Measurements from ENCODE around the gene NUP153. TPM values are rescaled to one million over a fixed set of nuclear protein-coding genes. Genes with fewer than 3 reads are reported as not detected.
"Not testable (repeated sequence)": the region's sequence is repeated elsewhere in the genome, so short reads cannot be mapped to it uniquely, and the experiment has no call there.

Gene NUP153
- total and polyA plus RNA-seq, 10 of the 15 experiments (the other 5 are each of a cell fraction or from before 2014, with no cell fraction given), result 13.9 to 77.7 (median 56.2) TPM

DNA sequence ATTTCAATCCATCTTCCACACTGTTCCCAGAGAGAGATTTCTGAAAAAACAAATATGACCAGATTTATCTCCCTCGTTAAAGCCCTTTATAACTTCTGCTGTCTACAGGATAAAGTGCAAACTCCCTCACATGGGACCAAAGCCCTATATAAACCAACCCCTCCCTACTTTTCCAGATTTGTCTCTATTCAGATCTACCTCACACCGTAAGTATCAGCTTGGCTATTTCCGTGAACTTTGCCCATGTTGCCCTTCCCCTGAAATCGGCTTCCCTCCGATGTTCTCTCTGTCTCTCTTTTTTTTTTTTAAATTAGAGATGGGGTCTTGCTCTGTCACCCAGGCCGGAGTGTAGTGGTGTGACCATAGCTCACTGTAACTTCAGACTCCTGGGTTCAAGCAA lies 118.7 kb downstream of the NUP153 start (continued):
- TF ChIP-seq KLF5 (IDR thresholded peaks at IDR 0.05; ENCODE audit: partially characterized antibody) (no peak), POLR2AphosphoS2 (IDR thresholded peaks at IDR 0.05; ENCODE audit: low read depth, low read length) (no peak), TBL1XR1 (IDR thresholded peaks at IDR 0.05; ENCODE audit: low read depth, low read length) (no peak), EGR1 (IDR thresholded peaks at IDR 0.05; ENCODE audit: borderline replicate concordance in 1 of 2, low read depth in 2 of 2, low read length in 2 of 2) (no peak), ATF7 (IDR thresholded peaks at IDR 0.05; ENCODE audit: low read depth) (no peak), SUPT20H (IDR thresholded peaks at IDR 0.05; ENCODE audit: borderline replicate concordance, control insufficient read depth, low read depth, low read length) (no peak)
- TF ChIP-seq, protein P1, sequence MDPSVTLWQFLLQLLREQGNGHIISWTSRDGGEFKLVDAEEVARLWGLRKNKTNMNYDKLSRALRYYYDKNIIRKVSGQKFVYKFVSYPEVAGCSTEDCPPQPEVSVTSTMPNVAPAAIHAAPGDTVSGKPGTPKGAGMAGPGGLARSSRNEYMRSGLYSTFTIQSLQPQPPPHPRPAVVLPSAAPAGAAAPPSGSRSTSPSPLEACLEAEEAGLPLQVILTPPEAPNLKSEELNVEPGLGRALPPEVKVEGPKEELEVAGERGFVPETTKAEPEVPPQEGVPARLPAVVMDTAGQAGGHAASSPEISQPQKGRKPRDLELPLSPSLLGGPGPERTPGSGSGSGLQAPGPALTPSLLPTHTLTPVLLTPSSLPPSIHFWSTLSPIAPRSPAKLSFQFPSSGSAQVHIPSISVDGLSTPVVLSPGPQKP (IDR thresholded peaks at IDR 0.05; ENCODE audit: low read depth, low read length), result no peak

DNA sequence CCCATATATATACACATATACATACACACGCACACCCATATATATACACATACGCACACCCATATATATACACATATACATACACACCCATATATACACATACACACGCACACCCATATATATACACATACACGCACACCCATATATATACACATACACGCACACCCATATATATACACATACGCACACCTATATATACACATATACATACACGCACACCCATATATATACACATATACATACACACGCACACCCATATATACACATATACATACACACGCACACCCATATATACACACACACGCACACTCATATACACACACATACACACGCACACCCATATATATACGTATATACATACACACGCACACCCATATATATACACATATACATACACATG lies 120.1 kb downstream of the NUP153 start:
- H3K9ac ChIP-seq (ENCODE audit: control insufficient read depth, insufficient read depth, low read length); H3K9me3 ChIP-seq (replicated peaks; ENCODE audit: control insufficient read depth, insufficient read depth, low read length); intact Hi-C loops (cut with micrococcal nuclease; ENCODE audit: unreplicated experiment); H3K27me3 ChIP-seq (replicated peaks in 1 of 2; ENCODE audit: control insufficient read depth in 2 of 2, insufficient read depth in 2 of 2, low read length in 1 of 2); H2AFZ ChIP-seq (ENCODE audit: control insufficient read depth, low read depth, low read length); H3K4me3 ChIP-seq; H3K4me2 ChIP-seq (ENCODE audit: control insufficient read depth, insufficient read depth); ATAC-seq; POLR2A ChIA-PET; DNase-seq (ENCODE audit: low read depth, low spot score); H3K27ac ChIP-seq (ENCODE audit: control insufficient read depth, insufficient read depth); FAIRE-seq; BruUV-seq (replicated peaks); in situ Hi-C loops (cut with MboI); H3K4me1 ChIP-seq (ENCODE audit: control insufficient read depth, insufficient read depth, low read length); H3K79me2 ChIP-seq (ENCODE audit: control insufficient read depth, insufficient read depth, low read length); H3K36me3 ChIP-seq (ENCODE audit: control insufficient read depth in 2 of 2, insufficient read depth in 2 of 2, low read length in 1 of 2); H4K20me1 ChIP-seq (ENCODE audit: control insufficient read depth, insufficient read depth): not testable (repeated sequence)
- ChIA-PET RAD21 (ENCODE audit: unreplicated experiment) (interaction anchor here (1.0 to 1.1 kb wide), 2 partner anchors 15 to 230 kb away, joined by 3 read pairs; no protein-coding TSS in a partner anchor), CTCF (interaction anchor here (3.3 kb wide), 1 partner anchor 217 kb away, joined by 39 read pairs; no protein-coding TSS in a partner anchor), SMC1A (ENCODE audit: uncharacterized antibody, unreplicated experiment) (interaction anchor here (1.1 to 6.2 kb wide), 3 partner anchors 218 to 429 kb away, joined by 3 to 60 read pairs (median 4); no protein-coding TSS in a partner anchor)
- 89% methylated on average over 13 of the region's 13 CpGs for WGBS (ENCODE audit: insufficient coverage, insufficient replicate concordance, low lambda C conversion rate, missing lambda C conversion rate)

All from GM12878 (cell line).